Smooth muscle cell (in vitro differentiated cells): ENCODE results near the gene TOMM70. TPM values are rescaled to one million over a fixed set of nuclear protein-coding genes. Genes with fewer than 3 reads are reported as not detected.
"Not testable (repeated sequence)": the region's sequence is repeated elsewhere in the genome, so short reads cannot be mapped to it uniquely, and the experiment has no call there.

Source experiments
- DNase-seq: peaks from one replicate; lab custom pipeline; 2025; ENCODE audit not compliant: unreplicated experiment; lab: John Stamatoyannopoulos, UW
- H2AFZ ChIP-seq: fragments of 200-600 bp; sonication (generic); 2 replicates; pipeline ENCODE4 v1.6.0; 2016; ENCODE audit warnings: antibody characterized with exemption, low read depth, mild to moderate bottlenecking
- H3F3A ChIP-seq: fragments of 200-600 bp; sonication (generic); 2 replicates; pipeline ENCODE4 v1.6.0; 2017; ENCODE audit warnings: antibody characterized with exemption, low read depth
- H3K27ac ChIP-seq: fragments of 200-600 bp; sonication (generic); 2 replicates; pipeline ENCODE4 v1.5.1; 2016; ENCODE audit warnings: low read depth, mild to moderate bottlenecking
- H3K27me3 ChIP-seq: fragments of 200-600 bp; sonication (generic); 2 replicates; pipeline ENCODE4 v1.6.1; 2016; ENCODE audit warnings: low read depth, mild to moderate bottlenecking
- H3K36me3 ChIP-seq: fragments of 200-600 bp; sonication (generic); 2 replicates; pipeline ENCODE4 v1.5.1; 2016; ENCODE audit warnings: low read depth
- H3K4me1 ChIP-seq: fragments of 200-600 bp; sonication (generic); 2 replicates; pipeline ENCODE4 v1.5.1; 2016; ENCODE audit warnings: low read depth
- H3K4me2 ChIP-seq: fragments of 200-600 bp; sonication (generic); 2 replicates; pipeline ENCODE4 v1.6.0; 2016; ENCODE audit warnings: mild to moderate bottlenecking
- H3K4me3 ChIP-seq: fragments of 200-600 bp; sonication (generic); 2 replicates; pipeline ENCODE4 v1.5.1; 2016; ENCODE audit warnings: mild to moderate bottlenecking
- H3K79me2 ChIP-seq: fragments of 200-600 bp; sonication (generic); 2 replicates; pipeline ENCODE4 v1.6.0; 2016; ENCODE audit warnings: low read depth, mild to moderate bottlenecking
- H3K9ac ChIP-seq: fragments of 200-600 bp; sonication (generic); 2 replicates; pipeline ENCODE4 v1.6.0; 2016; ENCODE audit warnings: low read depth
- H3K9me3 ChIP-seq: fragments of 200-600 bp; sonication (generic); replicated peaks from 2 replicates; pipeline ENCODE4 v1.5.1; 2016; ENCODE audit warnings: low read depth
- H4K20me1 ChIP-seq: fragments of 200-600 bp; sonication (generic); 2 replicates; pipeline ENCODE4 v1.6.0; 2016; ENCODE audit warnings: low read depth
- WGBS: methylation state at CpG from one replicate; pipeline ENCODE4 v1.1.7; 2016; ENCODE audit warnings: low lambda C conversion rate; 5-methylcytosine and 5-hydroxymethylcytosine counted together
- polyA plus RNA-seq: library from polyadenylated mRNA; unstranded; fragments of >200 nt; fragmentation: Nextera tagmentation; extraction: Ambion mirVana; gene quantifications from 2 replicates; pipeline ENCODE4 v1.2.1, GENCODE V29; 2016
- total RNA-seq: library from RNA; depleted of rRNA; stranded (reverse); fragments of >200 nt; gene quantifications from 2 replicates; pipeline ENCODE4 v1.2.3, GENCODE V29; 2014
- TF ChIP-seq, protein P1 (sequence below): fragments of 200-600 bp; sonication (generic); IDR thresholded peaks from 2 replicates; pipeline ENCODE4 v1.5.1; 2017; ENCODE audit warnings: borderline replicate concordance, mild to moderate bottlenecking, antibody characterized with exemption; ENCODE audit not compliant: insufficient read depth, poor library complexity, severe bottlenecking

TOMM70 gene
- total and polyA plus RNA-seq, 2 experiments from 2014 or later: 28.1 to 53.7 TPM

DNA sequence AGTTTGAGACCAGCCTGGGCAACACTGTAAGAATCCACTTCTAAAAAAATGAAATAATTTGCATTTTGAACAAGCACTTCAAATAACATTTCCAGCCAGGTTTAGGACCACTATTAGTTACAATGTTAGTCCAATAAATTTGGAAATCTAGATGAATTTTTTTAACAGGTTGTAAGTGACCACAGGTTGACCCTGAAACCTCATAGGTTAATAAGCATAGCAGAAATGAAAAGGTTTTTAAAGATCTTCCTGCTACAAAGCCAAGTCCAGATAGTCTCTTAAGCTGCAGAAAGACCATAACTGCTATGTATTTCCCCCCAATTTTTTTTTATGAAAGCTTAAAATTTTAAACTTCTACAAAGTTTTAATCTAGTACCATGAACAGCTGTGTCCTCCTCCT lies 67.8 kb downstream of the TOMM70 start:
- no peak overlapping the region for H2AFZ ChIP-seq
- no peaks in the 10 kb centered on the region for H3K9me3 ChIP-seq
- H3K36me3 ChIP-seq: no peaks in the 10 kb centered on the region
- no peaks in the 10 kb centered on the region for H3K79me2 ChIP-seq
- no peak overlapping the region for H3K4me2 ChIP-seq
- H4K20me1 ChIP-seq: no peaks in the 10 kb centered on the region
- TF ChIP-seq, protein P1, sequence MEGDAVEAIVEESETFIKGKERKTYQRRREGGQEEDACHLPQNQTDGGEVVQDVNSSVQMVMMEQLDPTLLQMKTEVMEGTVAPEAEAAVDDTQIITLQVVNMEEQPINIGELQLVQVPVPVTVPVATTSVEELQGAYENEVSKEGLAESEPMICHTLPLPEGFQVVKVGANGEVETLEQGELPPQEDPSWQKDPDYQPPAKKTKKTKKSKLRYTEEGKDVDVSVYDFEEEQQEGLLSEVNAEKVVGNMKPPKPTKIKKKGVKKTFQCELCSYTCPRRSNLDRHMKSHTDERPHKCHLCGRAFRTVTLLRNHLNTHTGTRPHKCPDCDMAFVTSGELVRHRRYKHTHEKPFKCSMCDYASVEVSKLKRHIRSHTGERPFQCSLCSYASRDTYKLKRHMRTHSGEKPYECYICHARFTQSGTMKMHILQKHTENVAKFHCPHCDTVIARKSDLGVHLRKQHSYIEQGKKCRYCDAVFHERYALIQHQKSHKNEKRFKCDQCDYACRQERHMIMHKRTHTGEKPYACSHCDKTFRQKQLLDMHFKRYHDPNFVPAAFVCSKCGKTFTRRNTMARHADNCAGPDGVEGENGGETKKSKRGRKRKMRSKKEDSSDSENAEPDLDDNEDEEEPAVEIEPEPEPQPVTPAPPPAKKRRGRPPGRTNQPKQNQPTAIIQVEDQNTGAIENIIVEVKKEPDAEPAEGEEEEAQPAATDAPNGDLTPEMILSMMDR: no peak
- no peaks in the 10 kb centered on the region for H3K27me3 ChIP-seq
- no peak overlapping the region for H3K27ac ChIP-seq
- no peaks in the 10 kb centered on the region for H3F3A ChIP-seq
- no peak for DNase-seq
- H3K9ac ChIP-seq: no peak overlapping the region
- H3K4me3 ChIP-seq: no peak overlapping the region
- H3K4me1 ChIP-seq: peaks cover 3% of the 10 kb centered on the region

DNA sequence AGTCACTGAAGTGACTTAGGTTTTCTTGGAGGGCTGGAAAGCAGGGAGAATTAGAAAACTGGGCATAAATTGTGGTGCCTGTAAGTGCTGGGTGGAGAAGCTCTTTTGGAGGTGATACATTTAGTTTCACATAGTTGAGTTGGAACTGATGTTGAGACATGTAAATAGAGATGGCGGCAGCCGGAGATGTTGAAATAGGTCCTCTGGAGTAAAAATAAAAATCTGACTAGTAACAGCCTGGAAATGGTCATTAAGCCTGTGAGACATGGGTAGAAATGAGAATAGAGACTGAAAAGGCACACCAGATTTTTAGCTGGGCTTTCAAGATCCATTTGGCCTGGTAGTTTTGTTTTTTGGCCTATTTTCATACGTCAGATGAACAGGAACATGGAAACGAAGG lies 69.2 kb downstream of the TOMM70 start:
- TF ChIP-seq, protein P1: no peak
- H3K4me3 ChIP-seq: no peak overlapping the region
- no peaks in the 10 kb centered on the region for H3K79me2 ChIP-seq
- peaks cover 10% of the 10 kb centered on the region for H3K36me3 ChIP-seq
- H3K4me1 ChIP-seq: peaks cover 3% of the 10 kb centered on the region
- no peaks in the 10 kb centered on the region for H3K27me3 ChIP-seq
- H3F3A ChIP-seq: no peaks in the 10 kb centered on the region
- no peak overlapping the region for H3K9ac ChIP-seq
- no peak overlapping the region for H2AFZ ChIP-seq
- H3K9me3 ChIP-seq: peaks cover 8% of the 10 kb centered on the region
- H3K27ac ChIP-seq: no peak overlapping the region
- H4K20me1 ChIP-seq: no peaks in the 10 kb centered on the region
- no peak for DNase-seq
- WGBS: 91% methylated on average over 4 of the region's 4 CpGs
- no peak overlapping the region for H3K4me2 ChIP-seq

DNA sequence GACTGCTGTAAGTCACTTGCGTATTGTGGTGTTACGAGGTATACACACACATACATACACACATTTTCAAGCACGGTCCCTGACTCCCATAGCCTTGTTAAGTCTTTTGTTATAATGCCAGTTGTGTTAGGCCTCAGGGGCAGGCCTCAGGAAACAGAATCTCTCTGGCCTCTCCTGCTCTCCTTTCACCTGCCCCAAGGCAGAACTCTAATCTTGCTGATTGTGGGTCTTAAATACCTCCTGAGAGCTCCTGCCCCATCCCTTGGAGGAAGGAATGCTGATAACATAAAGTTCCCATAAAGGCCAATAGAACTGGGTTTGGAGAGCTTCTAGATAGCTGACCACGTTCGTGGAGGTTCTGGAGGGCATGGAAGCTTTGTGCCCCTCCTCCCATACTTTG lies 70.2 kb downstream of the TOMM70 start:
- no peak overlapping the region for H2AFZ ChIP-seq
- no peaks in the 10 kb centered on the region for H3F3A ChIP-seq
- H3K36me3 ChIP-seq: peaks cover 16% of the 10 kb centered on the region
- DNase-seq: no peak
- no peak overlapping the region for H3K4me2 ChIP-seq
- peaks cover 8% of the 10 kb centered on the region for H3K9me3 ChIP-seq
- no peak overlapping the region for H3K4me3 ChIP-seq
- peaks cover 3% of the 10 kb centered on the region for H3K4me1 ChIP-seq
- H3K79me2 ChIP-seq: no peaks in the 10 kb centered on the region
- TF ChIP-seq, protein P1: no peak
- no peak overlapping the region for H3K9ac ChIP-seq
- no peaks in the 10 kb centered on the region for H3K27me3 ChIP-seq
- H3K27ac ChIP-seq: no peak overlapping the region
- 91% methylated on average over 5 of the region's 5 CpGs for WGBS
- no peaks in the 10 kb centered on the region for H4K20me1 ChIP-seq

DNA sequence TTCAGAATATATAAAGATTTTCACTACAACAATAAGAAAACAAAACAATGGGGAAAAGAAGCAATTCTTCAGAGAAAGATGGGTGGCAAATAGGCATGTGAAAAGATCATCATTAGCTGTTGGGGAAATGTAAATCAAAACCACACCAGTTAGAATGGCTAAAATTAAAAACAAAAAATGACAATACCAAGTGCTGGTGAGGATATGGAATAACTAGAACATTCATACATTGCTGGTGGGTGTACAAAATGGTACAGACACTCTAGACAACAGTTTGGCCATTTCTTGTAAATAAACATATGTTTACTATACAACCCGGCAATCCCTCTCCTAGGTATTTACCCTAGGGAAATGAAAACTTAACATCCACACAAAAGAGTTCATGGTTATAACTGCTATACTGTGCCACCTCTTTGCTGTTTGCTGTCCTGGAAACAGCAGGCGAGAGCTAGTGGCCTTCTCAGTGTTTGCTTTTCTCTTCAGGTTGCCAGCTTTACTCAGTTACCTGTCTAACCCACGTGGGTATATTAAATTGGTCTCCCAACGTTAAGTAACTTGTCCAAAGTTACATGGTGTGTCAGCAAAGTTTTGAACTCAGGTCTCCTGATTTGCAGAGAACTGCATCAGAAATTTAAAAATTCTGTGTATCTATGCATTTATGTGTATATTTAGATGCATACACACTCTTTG lies 70.9 kb downstream of the TOMM70 start:
- WGBS: 90% methylated on average over 4 of the region's 4 CpGs
- Histone ChIP-seq H3K27ac (no peak overlapping the region), H3K9ac (no peak overlapping the region), H3K4me2 (no peak overlapping the region), H3K9me3 (peaks cover 8% of the 10 kb centered on the region), H3K4me1 (peaks cover 3% of the 10 kb centered on the region), H3F3A (no peaks in the 10 kb centered on the region), H3K79me2 (no peaks in the 10 kb centered on the region), H2AFZ (no peak overlapping the region), H3K36me3 (peaks cover 16% of the 10 kb centered on the region), H3K27me3 (no peaks in the 10 kb centered on the region), H4K20me1 (no peaks in the 10 kb centered on the region), H3K4me3 (no peak overlapping the region)
- no peak for DNase-seq
- TF ChIP-seq, protein P1: no peak

DNA sequence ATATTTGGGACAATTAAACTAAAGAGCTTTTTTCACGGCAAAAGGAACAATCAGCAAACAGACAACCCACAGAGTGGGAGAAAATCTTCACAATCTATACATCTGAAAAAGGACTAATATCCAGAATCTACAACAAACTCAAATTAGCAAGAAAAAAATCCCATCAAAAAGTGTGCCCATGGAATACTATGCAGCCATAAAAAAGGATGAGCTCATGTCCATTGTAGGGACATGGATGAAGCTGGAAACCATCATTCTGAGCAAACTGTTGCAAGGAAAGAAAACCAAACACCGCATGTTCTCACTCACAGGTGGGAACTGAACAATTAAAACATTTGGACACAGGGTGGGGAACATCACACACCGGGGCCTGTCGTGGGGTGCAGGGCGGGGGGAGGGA lies 73.5 kb downstream of the TOMM70 start:
- not testable (repeated sequence) for H4K20me1 ChIP-seq, H3K9me3 ChIP-seq, H2AFZ ChIP-seq, H3K27ac ChIP-seq, H3K4me2 ChIP-seq, H3F3A ChIP-seq, H3K9ac ChIP-seq, H3K4me3 ChIP-seq, H3K27me3 ChIP-seq, H3K4me1 ChIP-seq, H3K79me2 ChIP-seq, DNase-seq
- 96% methylated on average over 5 of the region's 5 CpGs for WGBS
- peaks cover 16% of the 10 kb centered on the region for H3K36me3 ChIP-seq
